HepG2 (cell line): ENCODE results near the gene ARHGEF40. TPM values are rescaled to one million over a fixed set of nuclear protein-coding genes. Genes with fewer than 3 reads are reported as not detected.
A peak's percentile ranks its signal among the peaks of the same experiment; 100 is the strongest.

Experiments used
- ASH2L ChIP-seq: fragments of 300-600, 200-600 bp; sonication (generic); IDR thresholded peaks from 2 replicates; pipeline ENCODE4 v1.7.0; 2017; ENCODE audit warnings: low read depth, mild to moderate bottlenecking, moderate library complexity, mixed read lengths, low read length; ENCODE audit not compliant: insufficient read length
- HNRNPL ChIP-seq: fragments of 200-400 bp; formaldehyde crosslinking; IDR thresholded peaks from 2 replicates; pipeline ENCODE4 v1.6.1; 2017; ENCODE audit warnings: mild to moderate bottlenecking, low read depth, low read length
- KLF16 ChIP-seq, 2 experiments: sonication (generic) in 1 of 2; formaldehyde crosslinking in 1 of 2; IDR thresholded peaks; 2 replicates each; pipeline versions ENCODE4 v1.6.1 to v1.8.0; 2016 to 2023; ENCODE audit warnings: missing genetic modification reagents in 2 of 2, missing compliant biosample characterization in 1 of 2
- NCOA2 ChIP-seq: sonication (generic); formaldehyde crosslinking; IDR thresholded peaks from 2 replicates; pipeline ENCODE4 v1.8.0; 2022; ENCODE audit warnings: inconsistent platforms
- SIN3A ChIP-seq: IDR thresholded peaks from 2 replicates; pipeline ENCODE4 v1.6.1; 2011; ENCODE audit warnings: low read depth, mild to moderate bottlenecking, control low read depth, low read length, borderline replicate concordance
- STAG1 ChIP-seq: sonication (generic); formaldehyde crosslinking; IDR thresholded peaks from 2 replicates; pipeline ENCODE4 v1.4.0; 2020; ENCODE audit warnings: missing genetic modification reagents
- TOE1 ChIP-seq: sonication (generic); formaldehyde crosslinking; IDR thresholded peaks from 2 replicates; pipeline ENCODE4 v1.4.0; 2020; ENCODE audit warnings: mild to moderate bottlenecking, missing genetic modification reagents
- ZBTB20 ChIP-seq: sonication (generic); formaldehyde crosslinking; IDR thresholded peaks from 2 replicates; pipeline ENCODE4 v1.8.1; 2023; ENCODE audit warnings: missing genetic modification reagents, low read depth, mild to moderate bottlenecking, borderline replicate concordance
- ZNF292 ChIP-seq: sonication (generic); formaldehyde crosslinking; IDR thresholded peaks from 2 replicates; pipeline ENCODE4 v1.8.1; 2022; ENCODE audit warnings: mild to moderate bottlenecking, low read depth, missing genetic modification reagents, borderline replicate concordance
- ZNF33B ChIP-seq: sonication (generic); formaldehyde crosslinking; IDR thresholded peaks from 2 replicates; pipeline ENCODE4 v1.5.1; 2020; ENCODE audit warnings: mild to moderate bottlenecking, missing genetic modification reagents
- ZNF607 ChIP-seq: sonication (generic); formaldehyde crosslinking; IDR thresholded peaks from 2 replicates; pipeline ENCODE4 v1.5.1; 2020; ENCODE audit warnings: missing genetic modification reagents, mild to moderate bottlenecking, borderline replicate concordance
- polyA plus RNA-seq, 8 experiments: library from polyadenylated mRNA; depleted of rRNA in 3 of 8; stranded (reverse) in 7 of 8; unstranded in 1 of 8; fragments of >200 nt; fragmentation: Illumina TruSeq in 4 of 8; extraction: Trizol in 4 of 8; gene quantifications; 2 replicates each; pipeline versions ENCODE4 v1.2.1 to v1.2.3, GENCODE V29; 2011 to 2016; ENCODE audit warnings: low read depth in 4 of 8, missing spikeins in 1 of 8, mixed read lengths in 1 of 8; ENCODE audit not compliant: insufficient read depth in 1 of 8
- total RNA-seq, 5 experiments: library from RNA; depleted of rRNA; stranded (reverse); fragments of >200 nt; fragmentation: Illumina TruSeq; extraction: Trizol; gene quantifications; 2 replicates each; pipeline ENCODE4 v1.2.3, GENCODE V29; 2016; ENCODE audit warnings: low read depth in 1 of 5
- TF ChIP-seq, protein P1 (sequence below): IDR thresholded peaks from 2 replicates; pipeline ENCODE4 v1.6.1; 2012; ENCODE audit warnings: low read length, improper control_type of control experiment
- TF ChIP-seq, protein P2 (sequence below): sonication (generic); formaldehyde crosslinking; IDR thresholded peaks from 2 replicates; pipeline ENCODE4 v1.4.0; 2020; ENCODE audit warnings: mild to moderate bottlenecking, missing genetic modification reagents
- TF ChIP-seq, protein P3 (sequence below): IDR thresholded peaks from 2 replicates; pipeline ENCODE4 v1.6.1; 2016; ENCODE audit warnings: missing compliant biosample characterization, missing genetic modification reagents, borderline replicate concordance

Gene ARHGEF40
- total and polyA plus RNA-seq, 2 of the 13 experiments (the other 11 are each of a cell fraction or from before 2014, with no cell fraction given): 28.1 to 78.1 TPM

DNA sequence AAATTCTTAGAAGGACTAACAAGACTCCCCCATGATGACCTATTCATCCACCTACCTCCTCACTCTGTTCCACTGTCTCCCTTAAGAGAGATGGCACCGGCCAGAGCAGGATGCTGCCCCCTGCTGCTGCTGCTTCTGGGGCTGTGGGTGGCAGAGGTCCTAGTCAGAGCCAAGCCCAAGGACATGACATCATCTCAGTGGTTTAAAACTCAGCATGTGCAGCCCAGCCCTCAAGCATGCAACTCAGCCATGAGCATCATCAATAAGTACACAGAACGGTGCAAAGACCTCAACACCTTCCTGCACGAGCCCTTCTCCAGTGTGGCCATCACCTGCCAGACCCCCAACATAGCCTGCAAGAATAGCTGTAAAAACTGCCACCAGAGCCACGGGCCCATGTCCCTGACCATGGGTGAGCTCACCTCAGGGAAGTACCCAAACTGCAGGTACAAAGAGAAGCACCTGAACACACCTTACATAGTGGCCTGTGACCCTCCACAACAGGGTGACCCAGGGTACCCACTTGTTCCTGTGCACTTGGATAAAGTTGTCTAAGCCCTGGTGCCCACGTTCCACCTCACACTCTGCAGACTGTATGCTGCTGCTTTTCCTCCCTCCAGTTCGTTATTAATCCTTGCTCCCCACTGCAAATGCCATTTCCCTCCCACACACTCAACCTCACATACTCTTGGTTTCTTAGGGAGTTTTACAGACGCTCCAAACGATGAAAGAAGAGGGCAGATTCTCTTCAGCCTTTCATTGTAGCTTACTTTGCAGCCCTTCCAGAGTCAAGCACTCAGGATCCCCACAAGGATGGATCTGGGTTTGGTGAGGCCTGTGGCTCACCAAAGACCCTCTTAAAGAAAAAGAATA is 12.1 kb upstream of the ARHGEF40 start, which contains the start of gene RNASE8 (continued):
- TF ChIP-seq, protein P1, sequence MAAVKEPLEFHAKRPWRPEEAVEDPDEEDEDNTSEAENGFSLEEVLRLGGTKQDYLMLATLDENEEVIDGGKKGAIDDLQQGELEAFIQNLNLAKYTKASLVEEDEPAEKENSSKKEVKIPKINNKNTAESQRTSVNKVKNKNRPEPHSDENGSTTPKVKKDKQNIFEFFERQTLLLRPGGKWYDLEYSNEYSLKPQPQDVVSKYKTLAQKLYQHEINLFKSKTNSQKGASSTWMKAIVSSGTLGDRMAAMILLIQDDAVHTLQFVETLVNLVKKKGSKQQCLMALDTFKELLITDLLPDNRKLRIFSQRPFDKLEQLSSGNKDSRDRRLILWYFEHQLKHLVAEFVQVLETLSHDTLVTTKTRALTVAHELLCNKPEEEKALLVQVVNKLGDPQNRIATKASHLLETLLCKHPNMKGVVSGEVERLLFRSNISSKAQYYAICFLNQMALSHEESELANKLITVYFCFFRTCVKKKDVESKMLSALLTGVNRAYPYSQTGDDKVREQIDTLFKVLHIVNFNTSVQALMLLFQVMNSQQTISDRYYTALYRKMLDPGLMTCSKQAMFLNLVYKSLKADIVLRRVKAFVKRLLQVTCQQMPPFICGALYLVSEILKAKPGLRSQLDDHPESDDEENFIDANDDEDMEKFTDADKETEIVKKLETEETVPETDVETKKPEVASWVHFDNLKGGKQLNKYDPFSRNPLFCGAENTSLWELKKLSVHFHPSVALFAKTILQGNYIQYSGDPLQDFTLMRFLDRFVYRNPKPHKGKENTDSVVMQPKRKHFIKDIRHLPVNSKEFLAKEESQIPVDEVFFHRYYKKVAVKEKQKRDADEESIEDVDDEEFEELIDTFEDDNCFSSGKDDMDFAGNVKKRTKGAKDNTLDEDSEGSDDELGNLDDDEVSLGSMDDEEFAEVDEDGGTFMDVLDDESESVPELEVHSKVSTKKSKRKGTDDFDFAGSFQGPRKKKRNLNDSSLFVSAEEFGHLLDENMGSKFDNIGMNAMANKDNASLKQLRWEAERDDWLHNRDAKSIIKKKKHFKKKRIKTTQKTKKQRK: no peak
- TF ChIP-seq ASH2L (no peak), HNRNPL (0 out of 2 replicates have a peak, but pooled peaks have one; percentile 17), ZNF33B (CRISPR knock-in tag) (peak; percentile 70; the same call in 1 of the 2 replicates), KLF16 (CRISPR knock-in tag; IDR thresholded peaks at IDR 0.05) (no peak), ZNF292 (CRISPR knock-in tag) (peak; percentile 56; the same call in 1 of the 2 replicates), ZNF607 (CRISPR knock-in tag) (peak; percentile 48; the same call in 1 of the 2 replicates), NCOA2 (CRISPR knock-in tag) (no peak), STAG1 (CRISPR knock-in tag) (peak; percentile 20; the same call in 1 of the 2 replicates), TOE1 (CRISPR knock-in tag) (no peak), ZBTB20 (peak; percentile 36; the same call in 1 of the 2 replicates), SIN3A (no peak)
- TF ChIP-seq, protein P2, sequence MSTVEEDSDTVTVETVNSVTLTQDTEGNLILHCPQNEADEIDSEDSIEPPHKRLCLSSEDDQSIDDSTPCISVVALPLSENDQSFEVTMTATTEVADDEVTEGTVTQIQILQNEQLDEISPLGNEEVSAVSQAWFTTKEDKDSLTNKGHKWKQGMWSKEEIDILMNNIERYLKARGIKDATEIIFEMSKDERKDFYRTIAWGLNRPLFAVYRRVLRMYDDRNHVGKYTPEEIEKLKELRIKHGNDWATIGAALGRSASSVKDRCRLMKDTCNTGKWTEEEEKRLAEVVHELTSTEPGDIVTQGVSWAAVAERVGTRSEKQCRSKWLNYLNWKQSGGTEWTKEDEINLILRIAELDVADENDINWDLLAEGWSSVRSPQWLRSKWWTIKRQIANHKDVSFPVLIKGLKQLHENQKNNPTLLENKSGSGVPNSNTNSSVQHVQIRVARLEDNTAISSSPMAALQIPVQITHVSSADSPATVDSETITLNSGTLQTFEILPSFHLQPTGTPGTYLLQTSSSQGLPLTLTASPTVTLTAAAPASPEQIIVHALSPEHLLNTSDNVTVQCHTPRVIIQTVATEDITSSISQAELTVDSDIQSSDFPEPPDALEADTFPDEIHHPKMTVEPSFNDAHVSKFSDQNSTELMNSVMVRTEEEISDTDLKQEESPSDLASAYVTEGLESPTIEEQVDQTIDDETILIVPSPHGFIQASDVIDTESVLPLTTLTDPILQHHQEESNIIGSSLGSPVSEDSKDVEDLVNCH (CRISPR knock-in tag): no peak
- TF ChIP-seq, protein P3, sequence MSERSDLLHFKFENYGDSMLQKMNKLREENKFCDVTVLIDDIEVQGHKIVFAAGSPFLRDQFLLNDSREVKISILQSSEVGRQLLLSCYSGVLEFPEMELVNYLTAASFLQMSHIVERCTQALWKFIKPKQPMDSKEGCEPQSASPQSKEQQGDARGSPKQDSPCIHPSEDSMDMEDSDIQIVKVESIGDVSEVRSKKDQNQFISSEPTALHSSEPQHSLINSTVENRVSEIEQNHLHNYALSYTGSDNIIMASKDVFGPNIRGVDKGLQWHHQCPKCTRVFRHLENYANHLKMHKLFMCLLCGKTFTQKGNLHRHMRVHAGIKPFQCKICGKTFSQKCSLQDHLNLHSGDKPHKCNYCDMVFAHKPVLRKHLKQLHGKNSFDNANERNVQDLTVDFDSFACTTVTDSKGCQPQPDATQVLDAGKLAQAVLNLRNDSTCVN (CRISPR knock-in tag): peak; percentile 12; the same call in 1 of the 2 replicates
